GM18861 (cell line): Measurements from ENCODE around the gene DCAF12L2.
"Not testable (repeated sequence)": the region's sequence is repeated elsewhere in the genome, so short reads cannot be mapped to it uniquely, and the experiment has no call there.

ENCODE experiments used
- ATAC-seq: cut with Tn5 transposase; IDR thresholded peaks from one replicate; pipeline ENCODE4 v1.9.1; 2021; ENCODE audit not compliant: unreplicated experiment

The DCAF12L2 gene

GRCh38 chrX:126165721-126166461, at the start of gene DCAF12L2:
Gene DCAF12L2, minus strand, starts transcription at chrX:126166289. Its CDS starts 365 bp downstream, at chrX:126165924.
- ATAC-seq: no peak

- ATAC-seq: not testable (repeated sequence)
Observed at GRCh38 chrX:126190888-126191287, 24.8 kb upstream of the DCAF12L2 start.

DNA sequence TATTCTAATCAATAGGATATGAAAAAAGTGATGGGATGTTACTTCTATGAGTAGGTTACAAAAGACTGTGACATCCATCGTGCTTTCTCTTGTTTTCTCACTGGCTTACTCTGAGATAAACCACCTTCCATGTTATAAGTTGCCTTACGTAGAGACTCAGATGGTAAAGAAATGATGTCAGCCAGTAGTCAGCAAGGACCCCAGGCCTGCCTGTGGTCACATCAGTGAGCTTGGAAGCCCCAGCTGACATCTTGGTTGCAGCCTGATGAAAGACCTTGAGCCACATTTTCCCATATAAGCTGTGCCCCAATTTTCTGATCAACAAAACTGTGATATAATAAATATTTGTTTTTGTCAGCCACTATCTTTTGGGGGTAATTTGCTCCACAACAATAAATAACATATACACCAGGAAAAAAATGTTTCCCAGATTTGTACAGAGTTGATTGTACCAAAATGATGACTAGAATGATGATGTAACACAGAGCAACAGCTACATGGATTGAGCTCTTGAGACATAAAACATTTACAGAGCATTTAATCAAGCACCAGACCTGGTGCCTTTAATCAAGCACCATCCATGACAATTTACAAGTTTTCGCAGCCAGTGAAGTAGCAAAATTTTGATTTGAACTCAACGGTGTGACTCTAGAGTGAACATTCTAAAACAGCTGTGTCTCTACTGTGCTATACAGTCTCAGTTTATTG, 11.2 kb upstream of the DCAF12L2 start:
- ATAC-seq: no peak

DNA sequence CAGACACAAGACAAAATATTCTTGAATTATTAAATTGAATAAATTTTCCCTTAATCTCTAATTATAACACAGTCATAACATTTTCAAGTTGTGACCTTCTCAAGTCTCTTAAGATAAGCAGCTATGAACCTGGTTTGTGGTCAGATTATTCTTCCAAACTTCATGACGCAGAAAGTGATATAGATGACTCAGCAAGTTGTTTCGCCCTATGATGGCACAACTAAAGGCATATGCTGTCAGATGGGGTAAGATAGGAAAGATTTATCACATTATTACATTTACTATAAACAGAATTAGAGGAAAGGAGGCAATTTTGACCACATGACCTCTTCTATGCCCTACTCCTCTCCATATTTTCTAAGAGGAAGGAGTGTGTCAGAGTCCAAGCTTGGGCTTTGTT, 4.6 kb upstream of the DCAF12L2 start:
- ATAC-seq: no peak

DNA sequence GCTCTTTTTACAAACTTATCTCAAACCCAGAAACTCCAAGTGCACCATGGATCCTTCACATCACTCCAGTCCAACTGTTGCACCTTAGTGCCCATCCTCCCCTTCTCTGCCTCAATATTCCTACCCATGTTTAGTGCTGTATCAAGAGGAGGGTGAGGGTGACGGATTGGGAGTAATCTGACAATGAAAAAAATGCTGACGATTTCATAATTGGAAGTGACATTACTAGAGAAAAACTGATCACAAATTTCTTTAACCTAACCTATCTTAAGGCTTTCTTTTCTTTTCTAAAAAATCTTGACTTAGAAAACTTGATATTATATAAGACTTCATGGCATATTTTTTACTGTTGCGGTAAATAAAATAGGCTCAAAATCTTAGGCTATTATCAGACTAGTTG, 1.5 kb upstream of the DCAF12L2 start:
- ATAC-seq: no peak

GRCh38 chrX:126165401-126165720, 728 bp downstream of the DCAF12L2 start:
- ATAC-seq: no peak

DNA sequence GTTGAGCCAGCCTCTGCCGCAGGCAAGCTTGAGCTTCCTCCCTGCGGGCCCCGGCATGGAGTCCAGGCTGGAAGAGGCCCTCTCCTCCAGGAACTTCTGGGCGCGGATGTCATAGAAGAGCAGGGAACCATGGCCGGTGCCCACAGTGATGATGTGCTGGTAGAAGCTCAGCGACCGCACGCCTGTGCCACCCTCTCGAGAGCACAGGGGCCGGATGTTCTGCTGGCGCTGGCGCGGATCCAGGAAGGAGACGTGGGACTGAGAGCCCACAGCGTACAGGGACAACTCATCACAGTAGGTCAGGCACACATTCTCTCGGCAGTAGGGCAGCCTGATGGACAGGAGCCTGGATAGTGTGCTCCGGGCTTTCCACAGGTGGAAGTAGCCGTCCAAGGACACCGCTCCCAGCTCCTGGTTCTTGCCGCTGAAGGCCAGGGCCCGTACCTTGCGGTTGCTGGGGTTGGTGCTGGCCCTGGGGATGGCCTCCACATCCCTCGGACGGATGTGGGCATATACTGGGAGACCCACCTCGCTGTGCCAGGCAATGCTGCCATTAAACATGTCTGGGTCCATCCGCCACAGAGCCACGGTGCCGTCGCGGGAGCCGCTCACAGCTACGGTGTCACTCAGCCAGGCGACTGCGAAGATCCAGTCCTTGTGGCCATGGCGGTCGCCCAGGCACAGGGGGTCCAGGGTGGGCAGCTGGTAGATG, 1.2 kb downstream of the DCAF12L2 start:
- no peak for ATAC-seq

DNA sequence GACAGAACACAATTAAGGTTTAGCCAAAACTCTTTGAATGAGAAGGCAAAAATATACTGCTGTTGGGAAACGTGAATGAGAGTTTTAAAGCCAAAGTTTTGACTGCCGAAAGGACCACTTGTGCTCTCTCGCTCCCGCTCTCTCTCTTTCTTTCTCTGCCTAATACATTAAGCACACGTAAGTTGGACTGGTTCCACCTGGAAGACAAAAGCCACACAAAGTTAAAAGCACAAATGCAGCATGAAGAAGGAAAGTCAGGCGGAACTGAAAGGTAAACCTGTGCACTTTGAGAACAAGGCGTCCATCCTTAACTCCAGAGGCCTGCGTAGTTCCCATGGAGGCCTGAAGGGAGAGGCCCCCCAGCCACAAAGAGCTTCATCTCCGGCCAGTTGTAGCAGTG, 1.9 kb downstream of the DCAF12L2 start:
- ATAC-seq: no peak

- ATAC-seq: no peak
Observed at GRCh38 chrX:126141014-126141413, 25.1 kb downstream of the DCAF12L2 start.

DNA sequence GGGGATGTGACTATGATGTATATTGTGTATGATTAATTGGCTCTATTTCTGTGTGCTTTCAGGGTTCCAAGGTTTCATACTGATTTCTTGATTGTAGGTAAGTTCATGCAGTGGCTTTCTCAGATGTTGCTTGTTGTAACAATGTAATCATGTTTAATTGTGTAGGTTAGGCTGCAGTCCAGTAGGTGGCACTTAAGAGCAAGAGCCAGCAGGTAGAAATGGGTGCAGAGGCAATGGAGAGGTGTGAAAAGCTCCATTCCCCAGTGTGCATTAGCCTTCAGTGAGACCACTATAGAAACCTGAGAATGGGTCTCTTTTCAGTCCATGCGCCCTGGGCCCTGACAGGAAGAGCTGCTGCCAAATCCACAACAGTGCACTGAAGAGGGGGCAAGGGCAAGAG, 28.2 kb downstream of the DCAF12L2 start:
- ATAC-seq: peak; percentile 78

DNA sequence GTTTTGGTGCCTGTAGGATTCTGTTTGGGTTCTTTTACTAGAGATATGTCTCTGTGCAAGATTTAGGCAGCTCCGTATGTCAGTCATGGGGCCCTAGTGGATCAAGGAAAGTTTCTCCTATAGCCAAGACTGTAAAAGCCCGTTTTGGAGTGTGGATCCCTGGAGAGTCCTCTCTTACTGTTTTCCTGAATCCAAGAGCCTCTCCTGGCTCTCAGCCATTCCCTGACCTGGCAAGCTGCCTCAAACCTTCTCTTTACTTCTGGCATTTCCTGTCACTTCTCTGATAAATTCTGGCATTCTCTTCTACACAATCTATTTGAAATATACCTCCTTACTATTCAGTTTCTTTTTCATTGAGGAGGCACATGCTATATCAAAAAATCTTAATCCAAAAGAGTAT, 41.4 kb downstream of the DCAF12L2 start:
- ATAC-seq: no peak
